Left lobe of liver (tissue), 2 donors: ENCODE results near the gene RGL1. TPM values are rescaled to one million over a fixed set of nuclear protein-coding genes. Genes with fewer than 3 reads are reported as not detected.

Source experiments
- ATAC-seq: fragments of 200-7000 bp; cut with Tn5 transposase; one replicate; pipeline ENCODE4 v1.9.1; 2020; ENCODE audit warnings: mild to moderate bottlenecking, moderate library complexity
- DNase-seq: peaks from one replicate; pipeline ENCODE4 v3.0.0-alpha.2; 2020; ENCODE audit warnings: low spot score
- total RNA-seq: library from RNA; stranded (reverse); gene quantifications from one replicate; pipeline ENCODE4 v1.2.1, GENCODE V29; 2021
- donor health status: DM: no; HTN: no; CAD: no; lungs with moderate emphysema.
- donor health status: DM: no; HTN: yes; CAD: no.

The RGL1 gene
- total RNA-seq, 1 donor from 2014 or later, result 5.9 TPM

GRCh38 chr1:183885142-183885735 lies 80.3 kb downstream of the RGL1 start:
- no peak for DNase-seq
- ATAC-seq, result no peak

- ATAC-seq (no peak), DNase-seq (no peak)
These were observed 81.3 kb downstream of the RGL1 start for GRCh38 chr1:183886083-183886828.

- DNase-seq (no peak), ATAC-seq (no peak)
These were observed 81.9 kb downstream of the RGL1 start for GRCh38 chr1:183886853-183887252.

DNA sequence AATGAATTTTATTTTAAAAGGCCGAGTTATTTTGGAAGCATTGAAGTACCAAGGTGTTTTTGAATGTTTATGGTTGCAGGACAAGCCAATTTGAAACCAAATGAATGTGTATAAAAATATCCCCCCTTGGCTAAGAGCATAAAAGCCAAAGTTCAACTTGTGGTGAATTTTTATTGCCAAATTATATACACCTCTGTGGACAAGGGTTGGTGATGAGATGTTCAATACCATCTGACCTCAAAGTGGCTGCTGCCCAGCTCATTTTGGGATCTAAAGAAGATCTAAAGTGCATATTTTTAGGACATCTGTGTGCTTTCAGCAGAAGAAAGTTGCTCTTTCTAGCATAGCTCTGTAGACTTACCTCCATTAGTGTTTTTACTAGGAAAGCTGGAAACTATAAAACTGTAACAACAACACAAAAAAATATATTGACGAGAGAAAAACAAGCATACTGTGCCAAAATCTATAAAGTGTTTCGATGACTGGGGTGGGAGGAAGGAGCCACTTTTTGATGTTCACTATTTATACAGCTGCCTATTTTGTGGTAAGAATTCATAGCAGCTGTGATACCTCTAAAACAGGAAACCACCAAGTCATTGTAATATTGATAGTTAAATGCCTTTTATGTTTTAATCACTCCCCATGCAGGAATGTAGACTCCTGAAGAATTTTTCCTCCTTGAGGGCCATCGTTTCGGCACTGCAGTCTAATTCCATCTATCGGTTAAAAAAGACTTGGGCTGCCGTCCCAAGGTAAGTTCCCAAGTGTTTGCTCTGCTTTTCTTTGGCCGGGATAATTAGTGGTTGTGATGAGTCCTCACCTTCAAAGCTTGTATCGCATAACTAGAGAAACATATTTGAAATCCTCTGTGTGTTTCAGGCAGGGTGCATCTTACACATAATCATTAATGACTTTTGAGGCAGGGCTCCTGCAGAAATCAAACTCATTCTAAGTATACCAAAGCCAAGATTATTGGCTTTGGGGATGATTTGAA lies 83.2 kb downstream of the RGL1 start:
- ATAC-seq, result no peak
- no peak for DNase-seq

- DNase-seq, result no peak
- ATAC-seq, result no peak
These were observed 84.2 kb downstream of the RGL1 start for GRCh38 chr1:183889095-183889494.

GRCh38 chr1:183891158-183891856 lies 86.4 kb downstream of the RGL1 start:
- DNase-seq (no peak), ATAC-seq (no peak)

DNA sequence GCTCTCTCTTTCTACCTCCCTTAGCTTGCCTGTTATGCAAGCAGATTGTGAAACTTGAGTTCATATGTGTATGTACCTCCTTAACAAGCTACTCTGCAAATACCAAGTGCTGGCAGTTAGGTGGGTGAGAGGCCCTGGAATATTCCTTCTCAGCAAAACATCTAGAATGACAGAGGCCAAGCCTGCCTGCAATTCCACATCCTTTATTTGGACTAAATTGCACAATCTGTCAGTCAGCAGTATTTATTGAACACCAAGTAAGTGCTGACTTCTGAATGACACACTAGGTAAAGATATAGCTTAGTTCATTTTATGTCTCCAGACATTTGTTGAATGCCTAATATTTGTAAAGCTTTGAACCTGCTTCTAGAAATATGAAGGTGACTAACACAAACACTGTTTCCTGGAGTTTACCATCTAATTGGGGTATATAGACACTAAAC lies 87.5 kb downstream of the RGL1 start:
- DNase-seq (no peak), ATAC-seq (peak; percentile 83)

DNA sequence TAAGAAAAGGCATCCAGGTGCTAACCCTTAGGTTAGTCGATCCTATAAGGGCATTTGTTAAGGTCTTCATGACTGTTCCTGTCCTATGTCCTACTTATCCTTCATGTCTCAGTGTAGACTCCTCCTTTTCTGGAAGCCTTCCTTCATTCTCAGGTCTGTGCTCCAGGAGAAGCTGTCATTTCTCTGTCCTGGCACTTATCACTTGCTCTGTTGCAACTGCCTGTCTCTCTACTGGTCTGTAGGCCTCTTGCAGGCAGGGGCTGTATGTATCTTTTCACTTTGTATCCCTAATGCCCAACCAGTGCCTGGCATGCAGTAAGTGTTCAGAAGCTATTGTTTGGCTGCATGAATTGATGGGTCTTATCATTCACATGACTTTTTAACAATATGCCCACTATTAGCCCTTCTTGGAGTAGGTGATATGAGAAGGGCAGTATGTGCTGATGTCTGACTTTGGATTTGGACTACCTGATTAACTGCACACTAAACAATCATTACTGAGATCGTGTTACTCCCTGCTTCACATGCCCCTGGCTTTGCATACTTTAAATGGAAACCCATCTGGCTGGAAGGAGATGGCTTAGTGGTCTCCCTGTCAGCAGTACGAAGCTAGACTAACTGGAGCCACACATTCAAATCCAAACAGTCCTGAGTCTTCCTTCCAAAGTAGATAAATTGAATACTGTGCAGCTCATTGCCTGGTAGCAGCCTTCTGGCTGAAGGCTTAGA lies 88.8 kb downstream of the RGL1 start:
- ATAC-seq, result no peak
- no peak for DNase-seq

DNA sequence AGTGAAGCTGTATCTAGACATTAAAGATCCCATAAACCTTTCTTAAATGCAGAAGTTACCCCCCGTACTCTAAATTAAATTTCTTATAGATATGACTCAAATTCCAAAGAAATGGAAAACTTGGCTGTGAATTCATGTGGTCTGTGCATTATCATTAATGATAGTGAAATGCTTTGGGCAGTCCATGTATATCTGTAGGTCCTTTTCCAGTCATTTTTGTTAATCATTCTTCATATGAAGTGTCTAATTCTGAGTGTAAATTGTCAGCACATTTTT lies 89.3 kb downstream of the RGL1 start:
- ATAC-seq (no peak), DNase-seq (no peak)

- ATAC-seq, result peak; percentile 15
- DNase-seq, result no peak
These were observed 91.6 kb downstream of the RGL1 start for GRCh38 chr1:183896466-183897048.

DNA sequence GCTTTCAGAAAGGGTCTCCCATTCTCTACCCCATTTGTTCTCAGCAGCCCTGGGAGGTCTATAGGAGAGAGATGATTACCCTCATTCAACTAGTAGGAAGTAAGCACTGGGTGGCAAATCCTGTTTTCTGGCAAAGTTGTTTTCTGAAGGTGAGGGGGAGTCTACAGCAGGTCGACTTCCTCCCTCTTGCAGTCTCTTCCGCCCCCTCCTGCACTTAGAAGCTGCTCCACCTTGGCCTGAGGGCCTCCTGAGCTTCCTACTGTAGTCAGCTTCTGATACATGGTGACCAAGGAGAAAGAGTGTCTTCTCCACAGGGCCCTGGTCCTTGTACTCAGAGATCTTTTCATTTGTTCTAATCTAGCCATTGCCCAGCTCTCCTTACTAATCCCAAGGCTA lies 93.1 kb downstream of the RGL1 start:
- no peak for DNase-seq
- ATAC-seq, result no peak

- DNase-seq (no peak), ATAC-seq (peak; percentile 26)
These were observed 93.7 kb downstream of the RGL1 start for GRCh38 chr1:183898610-183899009.

GRCh38 chr1:183901748-183902330 lies 96.9 kb downstream of the RGL1 start:
- no peak for ATAC-seq
- no peak for DNase-seq

DNA sequence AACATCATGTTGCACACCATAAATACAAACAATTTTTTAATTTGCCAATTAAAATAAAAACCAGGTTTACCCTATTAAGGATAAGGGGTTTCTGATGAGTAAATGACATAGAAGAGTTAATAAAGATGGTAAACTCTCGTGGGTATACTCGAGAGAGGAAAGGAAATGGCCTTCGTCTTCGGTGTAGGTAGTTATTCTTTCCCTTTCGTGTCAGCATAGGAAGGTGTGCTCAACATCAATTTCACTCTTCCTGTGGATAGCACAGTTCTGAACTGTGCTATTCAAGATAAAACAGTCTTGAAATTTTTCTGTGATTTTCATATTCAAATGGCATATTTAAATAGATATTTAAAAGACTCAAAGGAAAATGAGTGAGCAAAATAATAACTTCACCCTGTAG lies 98.2 kb downstream of the RGL1 start:
- no peak for DNase-seq
- no peak for ATAC-seq

- DNase-seq (no peak), ATAC-seq (no peak)
These were observed 100.7 kb downstream of the RGL1 start for GRCh38 chr1:183905508-183906113.

- no peak for ATAC-seq
- no peak for DNase-seq
These were observed 102.2 kb downstream of the RGL1 start for GRCh38 chr1:183907070-183907469.

DNA sequence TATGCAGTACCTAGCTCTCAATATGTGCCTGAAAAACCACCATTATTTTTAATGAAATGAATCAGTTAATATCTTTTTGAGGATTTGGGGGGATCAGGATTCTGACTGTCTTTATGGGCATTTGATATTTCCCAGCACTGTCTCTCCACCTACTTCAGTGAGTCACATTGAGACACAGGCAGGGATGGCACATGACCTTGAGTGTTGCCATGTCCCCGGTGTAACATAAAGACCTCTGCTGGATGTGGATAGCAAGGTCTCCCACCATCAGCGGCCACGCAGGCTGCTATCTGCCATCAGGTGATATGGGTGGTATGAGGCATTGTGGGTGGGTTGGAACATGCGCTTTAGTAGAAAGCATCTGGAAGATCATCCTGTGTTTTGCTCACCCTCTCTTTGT lies 103.2 kb downstream of the RGL1 start:
- DNase-seq, result no peak
- ATAC-seq, result no peak

DNA sequence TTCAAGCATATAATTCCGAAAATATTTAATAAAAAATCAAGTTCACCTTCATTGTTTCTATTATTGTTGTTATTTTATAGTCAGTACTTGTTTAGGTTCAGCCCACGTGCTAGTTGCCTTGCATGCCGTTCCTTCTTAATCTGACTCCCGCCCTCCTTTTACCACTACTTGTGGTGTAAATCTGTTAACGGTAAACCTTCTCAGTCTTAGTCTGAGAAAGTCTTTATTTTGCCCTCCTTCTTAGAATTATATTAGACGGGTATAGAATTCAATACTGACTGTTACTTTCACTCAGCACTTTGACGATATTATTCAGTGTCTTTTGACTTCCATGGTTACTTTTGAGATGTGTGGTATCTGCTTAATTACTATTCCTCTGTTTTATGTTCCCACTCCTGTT lies 104.8 kb downstream of the RGL1 start:
- DNase-seq (no peak), ATAC-seq (no peak)

GRCh38 chr1:183910845-183911244 lies 105.9 kb downstream of the RGL1 start:
- ATAC-seq, result no peak
- DNase-seq, result no peak
